Fibroblast of pulmonary artery (primary cell): ENCODE results near the gene CDC42EP3.

Experiments used
- DNase-seq: peaks from one replicate; pipeline ENCODE4 v3.0.0-alpha.2; 2010; ENCODE audit warnings: low read depth
- H3K4me3 ChIP-seq: replicated peaks from 2 replicates; pipeline ENCODE4 v1.5.1; 2011; ENCODE audit warnings: low read depth, mild to moderate bottlenecking, control low read depth, low read length, moderate library complexity
- TF ChIP-seq, protein P1 (sequence below): IDR thresholded peaks from 2 replicates; pipeline ENCODE4 v1.5.1; 2011; ENCODE audit warnings: mild to moderate bottlenecking, control low read depth, low read length, inconsistent platforms; ENCODE audit errors: missing control alignments

CDC42EP3 gene

DNA sequence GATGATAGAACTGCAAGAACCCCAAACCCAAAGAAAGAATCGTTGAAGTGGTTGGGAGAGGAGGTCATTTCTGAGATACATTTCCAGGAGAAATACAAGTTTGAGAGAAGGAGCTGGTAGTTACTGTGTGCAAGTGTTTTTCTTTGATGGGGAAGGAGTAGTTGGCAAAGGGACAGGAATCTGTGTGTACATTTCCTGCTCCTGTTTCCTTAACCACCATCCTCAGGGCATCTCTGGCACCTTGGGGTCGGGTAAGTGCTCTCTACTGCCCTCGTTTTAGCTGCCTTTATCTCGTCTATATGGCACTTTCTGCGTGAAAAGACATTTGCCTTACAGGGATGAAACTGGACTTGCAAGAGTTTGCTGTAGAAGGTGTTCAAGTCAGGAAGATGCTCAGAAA is 27.3 kb downstream of the CDC42EP3 start:
- no peak for DNase-seq
- TF ChIP-seq, protein P1, sequence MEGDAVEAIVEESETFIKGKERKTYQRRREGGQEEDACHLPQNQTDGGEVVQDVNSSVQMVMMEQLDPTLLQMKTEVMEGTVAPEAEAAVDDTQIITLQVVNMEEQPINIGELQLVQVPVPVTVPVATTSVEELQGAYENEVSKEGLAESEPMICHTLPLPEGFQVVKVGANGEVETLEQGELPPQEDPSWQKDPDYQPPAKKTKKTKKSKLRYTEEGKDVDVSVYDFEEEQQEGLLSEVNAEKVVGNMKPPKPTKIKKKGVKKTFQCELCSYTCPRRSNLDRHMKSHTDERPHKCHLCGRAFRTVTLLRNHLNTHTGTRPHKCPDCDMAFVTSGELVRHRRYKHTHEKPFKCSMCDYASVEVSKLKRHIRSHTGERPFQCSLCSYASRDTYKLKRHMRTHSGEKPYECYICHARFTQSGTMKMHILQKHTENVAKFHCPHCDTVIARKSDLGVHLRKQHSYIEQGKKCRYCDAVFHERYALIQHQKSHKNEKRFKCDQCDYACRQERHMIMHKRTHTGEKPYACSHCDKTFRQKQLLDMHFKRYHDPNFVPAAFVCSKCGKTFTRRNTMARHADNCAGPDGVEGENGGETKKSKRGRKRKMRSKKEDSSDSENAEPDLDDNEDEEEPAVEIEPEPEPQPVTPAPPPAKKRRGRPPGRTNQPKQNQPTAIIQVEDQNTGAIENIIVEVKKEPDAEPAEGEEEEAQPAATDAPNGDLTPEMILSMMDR, result no peak
- no peak overlapping the region for H3K4me3 ChIP-seq

DNA sequence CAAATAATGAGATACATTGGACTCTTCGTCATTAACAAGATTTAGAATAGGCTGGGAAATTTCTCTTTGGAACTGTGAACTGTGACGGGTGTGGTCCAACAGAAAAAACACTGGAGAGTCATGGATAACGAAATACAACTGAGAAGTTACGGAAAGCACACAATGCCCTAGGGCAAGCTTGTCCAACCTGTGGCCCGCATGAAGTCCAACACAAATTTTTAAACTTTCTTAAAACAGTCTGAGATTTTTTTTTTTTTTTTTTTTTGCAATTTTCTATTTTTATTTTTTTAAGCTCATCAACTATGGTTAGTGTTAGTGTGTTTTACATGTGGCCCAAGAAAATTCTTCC is 27.7 kb downstream of the CDC42EP3 start:
- TF ChIP-seq, protein P1, result no peak

DNA sequence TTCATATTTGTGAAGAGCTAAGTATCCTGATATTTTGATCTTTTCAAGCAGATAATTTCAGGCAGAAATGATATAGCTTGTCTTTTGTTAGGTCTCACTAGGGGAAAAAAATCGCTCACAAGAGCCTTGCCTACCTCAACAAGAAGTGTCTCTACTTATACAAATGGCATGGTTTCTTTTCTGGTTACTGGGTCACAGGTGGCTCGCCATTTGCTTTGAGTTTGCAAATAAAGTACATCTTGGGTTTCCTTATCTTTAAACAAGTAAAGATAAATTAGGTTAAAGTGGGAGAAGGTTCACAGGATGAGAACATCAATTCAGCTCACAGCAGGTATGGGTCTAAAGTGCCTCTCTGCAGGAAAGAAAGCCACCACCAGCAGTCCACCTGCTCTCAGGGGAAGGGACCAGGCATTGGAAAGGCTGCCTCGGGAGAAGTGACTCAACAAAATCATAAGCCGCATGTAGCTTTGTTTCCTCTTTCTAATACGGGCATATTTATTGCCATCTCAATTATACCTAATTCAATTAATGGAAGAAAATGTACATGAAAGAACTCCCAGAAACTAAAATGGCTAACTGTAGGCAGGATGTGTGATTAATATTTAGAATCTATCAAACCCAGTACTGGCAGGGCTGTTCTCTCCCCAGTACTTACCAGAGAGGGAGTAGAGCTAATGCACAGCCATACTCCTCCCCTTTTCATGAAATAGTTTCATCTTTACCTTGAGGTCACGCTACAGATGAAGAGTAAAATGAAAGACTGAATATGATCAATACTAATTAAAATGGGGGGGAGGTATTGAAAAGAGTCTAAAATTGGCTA is 28.3 kb downstream of the CDC42EP3 start:
- no peak for DNase-seq
- TF ChIP-seq, protein P1, result no peak
- no peak overlapping the region for H3K4me3 ChIP-seq

More for the DNA sequence above, 27.7 kb downstream of the CDC42EP3 start:
- H3K4me3 ChIP-seq, result no peak overlapping the region
- no peak for DNase-seq

DNA sequence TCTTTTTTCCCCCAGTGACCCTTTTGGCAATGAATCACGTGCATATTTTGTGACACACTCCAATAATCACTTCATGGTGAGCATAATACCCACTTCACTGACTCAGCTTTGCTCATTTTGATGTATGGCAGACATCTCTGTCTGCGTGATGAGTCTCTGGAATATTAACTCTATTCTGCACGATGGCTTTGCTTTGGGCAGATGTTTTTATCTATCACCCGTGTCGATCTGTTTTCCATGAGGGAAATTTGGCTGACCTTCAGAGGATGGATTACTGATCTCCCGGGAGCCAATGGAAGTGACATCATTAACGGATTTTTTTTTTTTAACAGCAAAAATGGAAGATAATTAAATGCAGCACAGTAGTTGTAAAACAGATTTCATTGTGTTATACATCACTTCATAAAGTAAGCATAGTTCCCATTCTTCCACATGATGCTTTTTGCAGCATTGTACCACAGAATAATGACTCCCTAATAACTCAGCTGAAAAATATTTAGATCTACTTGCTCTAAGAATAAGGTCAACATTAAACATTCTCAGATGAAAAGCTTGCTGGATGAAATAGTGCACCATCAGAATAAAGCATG is 29.8 kb downstream of the CDC42EP3 start:
- H3K4me3 ChIP-seq, result no peak overlapping the region
- no peak for DNase-seq
- TF ChIP-seq, protein P1, result no peak

DNA sequence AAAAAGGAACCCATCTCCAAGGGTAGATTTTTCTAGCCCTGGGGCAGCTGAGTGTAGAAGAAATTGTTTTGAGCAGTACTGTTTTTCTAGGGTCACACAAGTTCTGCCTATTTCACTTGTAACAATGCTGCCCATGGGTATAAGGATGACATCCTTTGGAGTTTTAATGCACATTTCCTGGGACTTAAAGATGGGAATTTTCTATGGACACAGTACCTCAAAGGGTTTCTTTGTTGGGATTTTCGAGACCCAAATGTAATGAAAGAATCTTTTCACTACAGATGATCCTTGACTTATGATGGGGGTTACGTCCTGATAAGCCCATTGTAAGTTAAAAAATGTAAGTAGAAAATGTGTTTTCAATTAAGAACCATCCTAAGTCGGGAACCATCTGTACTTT is 31.8 kb downstream of the CDC42EP3 start:
- no peak overlapping the region for H3K4me3 ChIP-seq
- TF ChIP-seq, protein P1, result no peak
- no peak for DNase-seq

DNA sequence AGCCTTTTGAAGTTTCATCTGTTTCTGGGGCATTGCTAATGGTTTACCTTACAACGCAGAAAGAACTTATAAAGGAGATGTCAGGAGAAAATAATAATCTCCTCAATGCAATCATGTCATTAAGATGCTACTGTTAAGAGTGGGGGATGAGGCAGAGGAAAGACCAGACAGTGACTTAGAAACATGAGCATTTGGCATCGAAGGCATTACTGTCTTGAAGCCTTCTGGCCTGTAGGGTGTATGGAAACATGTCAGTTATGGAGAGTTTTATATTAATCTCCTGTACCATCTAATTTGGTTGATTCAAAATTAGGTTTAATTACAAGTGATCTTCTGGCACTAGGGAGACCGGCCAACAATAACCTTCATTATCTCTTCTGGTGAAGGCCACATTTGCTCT is 32.5 kb downstream of the CDC42EP3 start:
- TF ChIP-seq, protein P1, result no peak
- no peak for DNase-seq
- H3K4me3 ChIP-seq, result no peak overlapping the region
